ENCODE measurements around the gene FBXO4.
"Not testable (repeated sequence)": the region's sequence is repeated elsewhere in the genome, so short reads cannot be mapped to it uniquely, and the experiment has no call there.

FBXO4 gene

DNA sequence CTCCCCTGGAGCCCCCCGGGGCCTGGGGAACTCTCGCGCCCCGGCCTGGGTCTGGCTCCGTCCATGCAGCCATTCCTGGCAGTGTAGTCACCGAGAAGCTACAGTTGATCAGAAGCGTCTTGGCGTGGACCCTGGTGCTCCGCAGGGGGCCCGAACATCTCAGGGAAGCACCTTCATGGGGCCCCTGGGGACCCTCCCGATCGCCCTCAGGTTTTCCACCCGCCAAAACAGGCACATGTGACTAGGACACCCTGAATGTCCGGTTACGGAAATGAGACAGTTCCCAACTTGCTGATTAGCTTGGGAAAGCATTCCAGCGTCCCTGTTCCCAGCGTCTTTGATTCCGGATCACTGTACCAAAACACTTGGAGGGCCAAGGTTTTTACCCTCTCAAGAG is 472 bp downstream of the FBXO4 start:
- peak; percentile 7 for DNase-seq

GRCh38 chr5:41927604-41928003 is 2.5 kb downstream of the FBXO4 start:
- no peak for DNase-seq

GRCh38 chr5:41929035-41929434 is 4.0 kb downstream of the FBXO4 start:
- no peak for DNase-seq

- no peak for DNase-seq
These were observed 7.7 kb downstream of the FBXO4 start for GRCh38 chr5:41932770-41933169.

GRCh38 chr5:41935544-41935943 is 10.5 kb downstream of the FBXO4 start:
- DNase-seq, result no peak

- no peak for DNase-seq
These were observed 15.6 kb downstream of the FBXO4 start for GRCh38 chr5:41940641-41941040.

GRCh38 chr5:41945332-41945955 is 20.4 kb downstream of the FBXO4 start:
- DNase-seq, result not testable (repeated sequence)

- no peak for DNase-seq
These were observed 26.1 kb downstream of the FBXO4 start for GRCh38 chr5:41951224-41951623.

DNA sequence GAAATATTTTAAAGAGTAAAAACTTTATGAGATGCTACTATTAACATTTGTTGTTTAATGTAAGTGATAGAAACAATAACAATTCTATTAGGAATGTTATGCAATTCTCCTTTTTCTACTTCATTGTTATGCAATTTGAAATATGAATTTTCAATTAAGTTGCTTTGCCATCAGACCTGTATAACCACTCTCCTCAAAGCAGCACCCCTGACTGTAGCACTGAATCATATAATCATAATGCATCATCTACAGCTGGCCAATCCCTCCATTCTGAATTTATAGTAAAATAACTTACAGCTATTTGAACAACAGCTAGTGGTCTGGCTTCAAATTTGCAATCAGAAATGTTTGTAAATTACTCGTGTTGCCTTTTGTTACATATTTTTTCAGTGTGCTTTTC is 29.2 kb downstream of the FBXO4 start:
- DNase-seq, result no peak

DNA sequence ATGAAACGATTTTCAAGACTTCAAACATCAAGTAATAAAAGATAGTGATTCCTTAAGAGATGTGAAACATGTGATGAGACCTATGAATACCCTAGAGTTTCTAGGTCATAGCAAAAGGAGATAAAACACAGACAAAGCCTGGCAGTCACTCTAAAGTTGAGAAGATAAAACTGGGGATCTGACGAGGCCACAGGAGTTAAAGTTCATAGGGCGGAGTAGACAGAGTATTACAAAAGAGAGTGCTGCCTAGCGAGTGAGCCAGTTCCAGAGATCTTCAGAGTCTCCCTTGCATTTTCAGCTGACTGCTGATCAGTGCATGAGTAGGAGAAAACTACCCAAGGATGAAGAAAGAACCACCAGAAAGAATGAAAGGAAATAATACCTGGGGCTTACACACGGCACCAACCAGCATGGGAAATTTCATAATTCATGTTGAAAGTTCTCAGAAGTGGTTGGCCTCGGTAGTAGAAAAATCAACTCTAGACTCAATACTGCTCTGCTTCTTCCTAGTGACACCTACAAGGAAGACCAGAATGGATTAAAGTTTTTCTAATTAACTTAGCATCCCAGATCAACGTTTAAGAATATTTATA is 30.4 kb downstream of the FBXO4 start:
- no peak for DNase-seq

GRCh38 chr5:41956943-41957342 is 31.9 kb downstream of the FBXO4 start:
- no peak for DNase-seq

DNA sequence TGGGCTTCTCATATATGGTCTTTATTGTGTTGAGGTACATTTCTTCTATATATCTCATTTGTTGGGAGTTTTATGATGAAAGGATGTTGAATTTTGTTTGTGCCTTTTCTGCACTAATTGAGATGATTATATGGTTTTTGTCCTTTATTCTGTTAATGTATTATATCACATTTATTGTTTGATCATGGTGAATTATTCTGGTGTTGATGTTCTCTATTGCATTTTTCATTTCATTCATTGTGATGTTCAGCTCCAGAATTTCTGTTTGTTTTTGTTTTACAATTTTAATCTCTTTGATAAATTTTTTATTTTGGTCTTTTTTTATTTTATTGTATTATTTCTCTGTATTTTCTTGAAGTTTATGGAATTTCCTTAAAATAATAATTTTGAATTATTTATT is 35.4 kb downstream of the FBXO4 start:
- no peak for DNase-seq

- no peak for DNase-seq
These were observed 36.7 kb downstream of the FBXO4 start for GRCh38 chr5:41961736-41962135.

GRCh38 chr5:41962491-41962890 is 37.4 kb downstream of the FBXO4 start:
- no peak for DNase-seq

- no peak for DNase-seq
These were observed 41.5 kb downstream of the FBXO4 start for GRCh38 chr5:41966401-41967105.

DNA sequence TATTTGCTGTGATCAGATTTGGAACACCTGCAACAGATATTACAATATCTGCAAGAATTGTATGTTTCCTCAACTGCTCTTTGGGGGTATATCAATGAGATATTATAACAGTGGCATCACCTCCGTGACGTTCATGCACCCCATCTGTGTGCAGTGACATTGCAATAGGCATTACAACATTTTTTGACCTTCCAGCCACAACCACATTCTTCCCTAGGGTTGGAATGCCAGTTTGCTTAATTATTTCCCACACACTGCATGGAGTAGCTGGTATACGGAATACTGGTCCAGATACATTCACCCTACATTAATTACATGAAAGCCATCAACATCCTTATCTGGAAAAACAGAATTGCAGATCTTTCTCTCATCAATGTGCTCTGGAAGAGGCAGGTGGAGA is 42.3 kb downstream of the FBXO4 start:
- no peak for DNase-seq

- no peak for DNase-seq
These were observed 43.2 kb downstream of the FBXO4 start for GRCh38 chr5:41968153-41968723.

DNA sequence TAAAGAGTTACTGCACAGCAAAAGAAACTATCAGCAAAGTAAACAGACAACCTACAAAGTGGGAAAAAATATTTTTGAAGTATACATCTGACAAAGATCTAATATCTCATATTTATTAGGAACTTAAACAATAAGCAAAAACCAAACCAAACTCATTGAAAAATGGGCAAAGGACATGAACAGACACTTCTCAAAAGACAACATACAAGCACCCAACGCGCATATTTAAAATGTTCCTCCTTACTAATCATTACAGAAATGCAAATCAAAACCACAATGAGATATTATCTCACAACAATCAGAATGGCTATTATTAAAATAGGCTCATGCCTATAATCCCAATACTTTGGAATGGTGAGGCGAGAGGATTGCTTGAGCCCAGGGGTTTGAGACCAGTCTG is 48.0 kb downstream of the FBXO4 start:
- no peak for DNase-seq

- no peak for DNase-seq
These were observed 48.8 kb downstream of the FBXO4 start for GRCh38 chr5:41973887-41974286.

GRCh38 chr5:41978676-41979075 is 53.6 kb downstream of the FBXO4 start:
- no peak for DNase-seq

- no peak for DNase-seq
These were observed 55.3 kb downstream of the FBXO4 start for GRCh38 chr5:41980396-41980795.

DNA sequence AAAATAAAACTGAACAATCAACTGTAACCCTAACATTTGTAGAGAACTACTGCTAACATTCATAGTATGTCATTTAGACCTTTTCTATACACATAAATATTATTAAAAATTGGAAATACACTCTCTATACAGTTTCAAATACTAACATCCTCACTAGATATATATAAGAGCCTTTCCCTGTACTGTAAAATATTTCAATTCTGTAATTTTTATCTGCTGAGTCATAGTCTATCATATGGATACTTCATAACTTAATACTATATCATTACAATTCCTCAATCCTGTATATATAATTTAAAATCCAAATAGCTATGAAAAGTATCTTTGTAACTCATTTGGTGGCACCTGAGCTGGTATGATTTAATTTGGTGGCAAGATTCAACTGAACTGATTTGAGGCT is 55.8 kb downstream of the FBXO4 start:
- no peak for DNase-seq

DNA sequence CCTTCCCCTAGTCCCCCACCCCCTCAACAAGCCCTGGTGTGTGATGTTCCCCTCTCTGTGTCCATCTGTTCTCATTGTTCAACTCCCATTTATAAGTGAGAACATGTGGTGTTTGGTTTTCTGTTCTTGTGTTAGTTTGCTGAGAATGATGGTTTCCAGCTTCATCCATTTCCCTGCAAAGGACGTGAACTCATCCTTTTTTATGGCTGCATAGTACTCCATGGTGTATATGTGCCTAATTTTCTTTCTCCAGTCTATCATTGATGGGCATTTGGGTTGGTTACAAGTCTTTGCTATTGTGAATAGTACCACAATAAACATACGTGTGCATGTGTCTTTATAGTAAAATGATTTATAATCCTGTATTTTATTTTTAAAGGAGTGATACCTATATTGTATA is 57.8 kb downstream of the FBXO4 start:
- DNase-seq, result not testable (repeated sequence)

DNA sequence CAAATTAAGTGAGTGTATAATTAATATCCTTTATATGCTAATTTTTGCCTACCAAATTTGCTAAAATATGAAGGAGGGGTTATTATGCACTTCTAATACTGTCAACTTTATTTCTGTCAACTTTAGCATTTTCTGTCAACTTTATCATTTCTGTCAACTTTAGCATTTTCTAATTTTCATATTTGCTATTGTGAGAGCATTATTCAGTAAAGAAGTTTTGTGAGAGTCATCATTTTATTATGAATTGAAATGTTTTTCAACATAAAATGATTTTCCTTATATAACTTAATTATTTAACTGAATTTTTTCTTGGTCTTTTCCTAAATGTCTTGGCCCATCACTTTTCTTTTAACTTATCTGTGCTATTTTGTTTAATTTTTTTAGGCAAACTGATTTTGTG is 58.2 kb downstream of the FBXO4 start:
- no peak for DNase-seq

Measured in CD4-positive, alpha-beta T cell treated with Interferon gamma for 1 hour (primary cell).